H1 (cell line): ENCODE measurements around the gene MRPL17. TPM values are rescaled to one million over a fixed set of nuclear protein-coding genes. Genes with fewer than 3 reads are reported as not detected.
A peak's percentile ranks its signal among the peaks of the same experiment; 100 is the strongest.
"Not testable (repeated sequence)": the region's sequence is repeated elsewhere in the genome, so short reads cannot be mapped to it uniquely, and the experiment has no call there.

ENCODE experiments used
- CTCF ChIA-PET: fragments of 300-600 bp; sonication (Branson Sonifier 250); formaldehyde crosslinking; loops from one replicate; lab custom pipeline; 2021; ENCODE audit not compliant: partially characterized antibody; lab: Charles Lee
- POLR2A ChIA-PET: fragments of 300-600 bp; sonication (Branson Sonifier 250); formaldehyde crosslinking; loops from one replicate; lab custom pipeline; 2021; ENCODE audit warnings: inconsistent platforms; ENCODE audit not compliant: partially characterized antibody; lab: Charles Lee
- DNase-seq, 2 experiments: peaks; one replicate each; pipeline versions ENCODE4 v3.0.0 to v3.0.0-alpha.2; 2010 to 2022; ENCODE audit warnings: low spot score in 2 of 2, low read depth in 1 of 2, mixed read lengths in 1 of 2
- FAIRE-seq: peaks from 2 replicates; lab custom pipeline; 2011; peaks lifted over from hg19 to GRCh38; lab: Jason Lieb, UNC
- H2AFZ ChIP-seq: 2 replicates; pipeline ENCODE4 v1.8.1; 2012; ENCODE audit warnings: low read length, inconsistent platforms
- H2AK5ac ChIP-seq: 2 replicates; pipeline ENCODE4 v1.6.1; 2013; ENCODE audit warnings: low read depth, low read length
- H2BK120ac ChIP-seq: replicated peaks from 2 replicates; pipeline ENCODE3; 2013; ENCODE audit warnings: low read depth, low read length, inconsistent platforms
- H2BK12ac ChIP-seq: 2 replicates; pipeline ENCODE4 v1.6.1; 2013; ENCODE audit warnings: low read depth, low read length
- H2BK15ac ChIP-seq: 2 replicates; pipeline ENCODE4 v1.6.1; 2013; ENCODE audit warnings: low read length
- H2BK20ac ChIP-seq: 2 replicates; pipeline ENCODE4 v1.6.1; 2013; ENCODE audit warnings: low read length
- H2BK5ac ChIP-seq: 2 replicates; pipeline ENCODE4 v1.6.1; 2013; ENCODE audit warnings: low read depth, low read length
- H3K14ac ChIP-seq: 2 replicates; pipeline ENCODE4 v1.6.1; 2013; ENCODE audit warnings: inconsistent platforms; ENCODE audit not compliant: insufficient read length
- H3K18ac ChIP-seq: 2 replicates; pipeline ENCODE4 v1.6.1; 2013; ENCODE audit warnings: low read length; ENCODE audit errors: extremely low read depth
- H3K23ac ChIP-seq: 2 replicates; pipeline ENCODE4 v1.6.1; 2013; ENCODE audit warnings: inconsistent platforms; ENCODE audit not compliant: insufficient read length
- H3K23me2 ChIP-seq: 2 replicates; pipeline ENCODE4 v1.6.1; 2013; ENCODE audit warnings: low read depth, low read length
- H3K27ac ChIP-seq: 2 replicates; pipeline ENCODE4 v1.6.1; 2011; ENCODE audit warnings: low read depth, low read length, inconsistent platforms
- H3K27me3 ChIP-seq, 4 experiments: replicated peaks in 1 of 4; 1 replicate in 1 of 4; 2 replicates in 3 of 4; pipeline versions ENCODE4 v1.6.1 to v1.8.1; 2011 to 2013; ENCODE audit warnings: low read length in 3 of 4, mild to moderate bottlenecking in 3 of 4, inconsistent platforms in 2 of 4, mixed read lengths in 2 of 4, moderate library complexity in 1 of 4; ENCODE audit not compliant: control insufficient read depth in 3 of 4, insufficient read depth in 3 of 4; ENCODE audit errors: extremely low read depth in 1 of 4
- H3K36me3 ChIP-seq, 4 experiments: 2 replicates each; pipeline versions ENCODE4 v1.6.1 to v1.8.1; 2011 to 2013; ENCODE audit warnings: mild to moderate bottlenecking in 4 of 4, low read length in 3 of 4, moderate library complexity in 2 of 4, control low read depth in 1 of 4, inconsistent platforms in 1 of 4; ENCODE audit not compliant: insufficient read depth in 4 of 4, control insufficient read depth in 2 of 4
- H3K4ac ChIP-seq: replicated peaks from 2 replicates; pipeline ENCODE3; 2013; ENCODE audit warnings: low read length, low read depth, mixed read lengths, inconsistent platforms; ENCODE audit not compliant: insufficient read length
- H3K4me1 ChIP-seq, 4 experiments: replicated peaks in 1 of 4; 1 replicate in 1 of 4; 2 replicates in 3 of 4; pipeline versions ENCODE4 v1.6.1 to v1.8.1; 2011 to 2013; ENCODE audit warnings: low read length in 3 of 4, inconsistent platforms in 2 of 4, mixed read lengths in 1 of 4; ENCODE audit not compliant: insufficient read depth in 4 of 4, control insufficient read depth in 3 of 4
- H3K4me2 ChIP-seq, 2 experiments: 2 replicates each; pipeline versions ENCODE4 v1.6.1 to v1.8.1; 2011 to 2013; ENCODE audit warnings: low read depth in 2 of 2, low read length in 2 of 2, control low read depth in 1 of 2, inconsistent platforms in 1 of 2, mild to moderate bottlenecking in 1 of 2; ENCODE audit not compliant: insufficient read depth in 1 of 2
- H3K4me3 ChIP-seq, 4 experiments: fragments of 200-600, 300-600 bp in 1 of 4; sonication (generic), shearing (Covaris generic), sonication (Bioruptor Twin) in 1 of 4; 2 replicates each; pipeline versions ENCODE4 v1.5.1 to v1.8.1; 2011 to 2016; ENCODE audit warnings: low read length in 4 of 4, low read depth in 3 of 4, control low read depth in 2 of 4, inconsistent platforms in 2 of 4, mild to moderate bottlenecking in 2 of 4, mixed read lengths in 1 of 4, moderate library complexity in 1 of 4; ENCODE audit not compliant: insufficient read depth in 2 of 4; ENCODE audit errors: extremely low read depth in 1 of 4
- H3K56ac ChIP-seq: replicated peaks from 2 replicates; pipeline ENCODE3; 2013; ENCODE audit warnings: low read depth, mild to moderate bottlenecking, mixed read lengths, low read length, inconsistent platforms; ENCODE audit not compliant: insufficient read length
- H3K79me1 ChIP-seq: 2 replicates; pipeline ENCODE4 v1.6.1; 2013; ENCODE audit warnings: low read depth, low read length, control low read depth
- H3K79me2 ChIP-seq, 2 experiments: 2 replicates each; pipeline versions ENCODE4 v1.6.1 to v1.8.1; 2012 to 2013; ENCODE audit warnings: low read length in 2 of 2, mild to moderate bottlenecking in 2 of 2, inconsistent platforms in 1 of 2; ENCODE audit not compliant: insufficient read depth in 2 of 2, control insufficient read depth in 1 of 2
- H3K9ac ChIP-seq, 4 experiments: replicated peaks in 1 of 4; 1 replicate in 1 of 4; 2 replicates in 3 of 4; pipeline versions ENCODE4 v1.6.1 to v1.8.1; 2011 to 2013; ENCODE audit warnings: low read depth in 3 of 4, low read length in 3 of 4, control low read depth in 2 of 4, mild to moderate bottlenecking in 2 of 4, moderate library complexity in 2 of 4, inconsistent platforms in 1 of 4; ENCODE audit errors: extremely low read depth in 1 of 4
- H3K9me3 ChIP-seq, 2 experiments: 2 replicates each; pipeline versions ENCODE4 v1.6.1 to v1.8.1; 2012 to 2013; ENCODE audit warnings: mild to moderate bottlenecking in 2 of 2, moderate library complexity in 2 of 2, control low read depth in 1 of 2, inconsistent platforms in 1 of 2, low read depth in 1 of 2, low read length in 1 of 2, mixed read lengths in 1 of 2; ENCODE audit not compliant: insufficient read depth in 2 of 2
- H4K20me1 ChIP-seq, 2 experiments: replicated peaks in 1 of 2; 2 replicates each; pipeline versions ENCODE3 to v1.8.1; 2011 to 2013; ENCODE audit warnings: inconsistent platforms in 2 of 2, low read length in 2 of 2, mild to moderate bottlenecking in 1 of 2; ENCODE audit not compliant: insufficient read depth in 2 of 2, control insufficient read depth in 1 of 2
- H4K5ac ChIP-seq: 2 replicates; pipeline ENCODE4 v1.6.1; 2013; ENCODE audit warnings: low read length, low read depth, mixed read lengths, inconsistent platforms; ENCODE audit not compliant: insufficient read length
- H4K8ac ChIP-seq: 2 replicates; pipeline ENCODE4 v1.8.0; 2013; ENCODE audit warnings: mild to moderate bottlenecking, moderate library complexity, low read length, inconsistent platforms; ENCODE audit not compliant: insufficient read depth; ENCODE audit errors: extremely low read depth
- H4K91ac ChIP-seq: replicated peaks from 2 replicates; pipeline ENCODE3; 2013; ENCODE audit warnings: low read length, mixed read lengths, inconsistent platforms; ENCODE audit not compliant: insufficient read length
- CBX8 ChIP-seq: fragments of 300-800, 300-1000 bp; sonication (generic); IDR thresholded peaks from 2 replicates; pipeline ENCODE4 v1.7.1; 2016; ENCODE audit warnings: low read depth, low read length, borderline replicate concordance
- CEBPB ChIP-seq: IDR thresholded peaks from 2 replicates; pipeline ENCODE4 v1.6.1; 2012; ENCODE audit warnings: low read depth, low read length
- CHD2 ChIP-seq: IDR thresholded peaks from 2 replicates; pipeline ENCODE4 v1.6.1; 2012; ENCODE audit warnings: low read length, improper control_type of control experiment
- HDAC2 ChIP-seq, 2 experiments: fragments of 300-600 bp in 1 of 2; sonication (generic) in 1 of 2; IDR thresholded peaks; 2 replicates each; pipeline ENCODE4 v1.6.1; 2011 to 2012; ENCODE audit warnings: low read depth in 2 of 2, low read length in 2 of 2, mild to moderate bottlenecking in 2 of 2, moderate library complexity in 2 of 2, borderline replicate concordance in 1 of 2, inconsistent platforms in 1 of 2
- JUND ChIP-seq: IDR thresholded peaks from 2 replicates; pipeline ENCODE4 v1.6.1; 2011; ENCODE audit warnings: mild to moderate bottlenecking, improper control_type of control experiment, low read length
- KDM4A ChIP-seq: IDR thresholded peaks from one replicate; pipeline ENCODE4 v1.7.1; 2012; ENCODE audit warnings: low read depth, mild to moderate bottlenecking, moderate library complexity, low read length, inconsistent platforms; ENCODE audit not compliant: severe bottlenecking
- PHF8 ChIP-seq: fragments of 200-600 bp; sonication (generic); conservative IDR thresholded peaks from 2 replicates; pipeline ENCODE4 v1.7.1; 2012; ENCODE audit warnings: low read depth, mild to moderate bottlenecking, inconsistent platforms, low read length, moderate library complexity
- POLR2A ChIP-seq, 2 experiments: IDR thresholded peaks; 1 replicate in 1 of 2; 2 replicates in 1 of 2; pipeline ENCODE4 v1.6.1; 2011; ENCODE audit warnings: low read depth in 2 of 2, low read length in 2 of 2, mild to moderate bottlenecking in 2 of 2; ENCODE audit errors: control extremely low read depth in 1 of 2
- SUZ12 ChIP-seq: fragments of 200-600 bp; sonication (generic); IDR thresholded peaks from 2 replicates; pipeline ENCODE4 v1.6.1; 2012; ENCODE audit warnings: mild to moderate bottlenecking, inconsistent platforms, low read length, moderate library complexity, mixed read lengths
- WGBS, 2 experiments: shearing (Covaris generic) in 1 of 2; methylation state at CpG; one replicate each; pipeline versions ENCODE4 v1.1.6 to v1.1.7; 2013 to 2015; ENCODE audit warnings: low lambda C conversion rate in 2 of 2, mixed read lengths in 2 of 2, inconsistent platforms in 1 of 2, low coverage in 1 of 2, missing lambda C conversion rate in 1 of 2; ENCODE audit not compliant: insufficient replicate concordance in 2 of 2, insufficient coverage in 1 of 2, insufficient read length in 1 of 2; ENCODE audit errors: extremely low coverage in 1 of 2, missing lambda C conversion rate in 1 of 2; 5-methylcytosine and 5-hydroxymethylcytosine counted together
- polyA plus RNA-seq, 7 experiments: library from polyadenylated mRNA; depleted of rRNA in 3 of 7; stranded (reverse) in 5 of 7; unstranded in 2 of 7; fragments of >200 nt in 5 of 7; fragments of 200-250 nt in 2 of 7; gene quantifications; 1 replicate in 5 of 7; 2 replicates in 1 of 7; 4 replicates in 1 of 7; pipeline versions ENCODE4 v1.2.1 to v1.2.3, GENCODE V29; 2011 to 2013; ENCODE audit warnings: missing spikeins in 2 of 7, mixed read lengths in 2 of 7
- total RNA-seq: library from RNA; stranded (reverse); fragmentation: NEBNext Ultra II Directional; extraction: Animal tissue kit (Norgen Biotek cat#: 25700); gene quantifications from 2 replicates; pipeline ENCODE4 v1.2.1, GENCODE V29; 2021
- TF ChIP-seq, protein P1 (sequence below): IDR thresholded peaks from 2 replicates; pipeline ENCODE4 v1.6.1; 2012; ENCODE audit warnings: low read length, inconsistent platforms

The MRPL17 gene
- total and polyA plus RNA-seq, 2 of the 8 experiments (the other 6 are each of a cell fraction or from before 2014, with no cell fraction given): 55.7 to 70.5 TPM

DNA sequence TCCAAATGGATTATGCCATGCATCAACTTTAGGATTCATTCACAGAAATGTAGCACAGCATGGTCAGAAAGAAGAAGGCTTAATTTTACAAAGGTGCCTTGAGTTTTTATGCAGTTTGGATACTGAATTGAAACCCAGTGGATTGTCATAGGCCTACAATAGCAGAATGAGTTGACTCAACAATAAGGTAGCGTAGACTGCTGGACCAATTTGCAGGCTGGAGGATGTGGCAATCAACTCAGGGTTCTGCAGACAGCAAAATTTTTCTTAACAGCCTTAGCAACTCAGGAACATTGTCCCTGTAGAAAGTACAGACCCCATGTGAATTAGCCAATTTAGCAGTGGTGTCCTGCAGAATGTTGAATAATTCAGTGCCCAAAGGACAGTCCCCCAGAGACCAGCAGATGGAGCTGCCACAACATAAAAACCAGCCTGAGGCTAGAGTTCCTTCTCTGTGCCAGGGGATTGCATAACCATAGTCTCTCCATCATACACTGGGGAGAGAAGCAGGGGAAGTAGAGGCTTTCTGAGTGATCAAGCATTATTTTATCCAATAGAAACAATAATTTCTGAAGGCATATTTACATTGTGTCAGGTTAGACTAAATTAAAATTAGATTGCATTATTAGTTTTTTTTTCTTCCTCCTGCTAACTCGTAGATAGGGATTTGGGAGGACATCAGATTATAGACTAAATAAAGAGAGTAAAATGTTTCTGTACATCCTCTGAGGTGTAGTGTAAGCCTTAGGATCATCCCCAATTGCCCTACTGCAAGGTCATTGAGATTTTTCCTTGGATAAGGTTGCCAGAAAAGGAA, 20.3 kb upstream of the MRPL17 start (continued):
- TF ChIP-seq JUND (no peak), CHD2 (no peak), KDM4A (no peak), CEBPB (peak; percentile 99), POLR2A (IDR thresholded peaks at IDR 0.05; ENCODE audit: control extremely low read depth in 1 of 2, low read depth in 2 of 2, low read length in 2 of 2) (no peak), SUZ12 (no peak), HDAC2 (IDR thresholded peaks at IDR 0.05; ENCODE audit: borderline replicate concordance in 1 of 2, low read depth in 2 of 2, low read length in 2 of 2) (no peak), CBX8 (no peak), PHF8 (no peak)
- TF ChIP-seq, protein P1, sequence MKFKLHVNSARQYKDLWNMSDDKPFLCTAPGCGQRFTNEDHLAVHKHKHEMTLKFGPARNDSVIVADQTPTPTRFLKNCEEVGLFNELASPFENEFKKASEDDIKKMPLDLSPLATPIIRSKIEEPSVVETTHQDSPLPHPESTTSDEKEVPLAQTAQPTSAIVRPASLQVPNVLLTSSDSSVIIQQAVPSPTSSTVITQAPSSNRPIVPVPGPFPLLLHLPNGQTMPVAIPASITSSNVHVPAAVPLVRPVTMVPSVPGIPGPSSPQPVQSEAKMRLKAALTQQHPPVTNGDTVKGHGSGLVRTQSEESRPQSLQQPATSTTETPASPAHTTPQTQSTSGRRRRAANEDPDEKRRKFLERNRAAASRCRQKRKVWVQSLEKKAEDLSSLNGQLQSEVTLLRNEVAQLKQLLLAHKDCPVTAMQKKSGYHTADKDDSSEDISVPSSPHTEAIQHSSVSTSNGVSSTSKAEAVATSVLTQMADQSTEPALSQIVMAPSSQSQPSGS: no peak

GRCh38 chr11:6701955-6702354, 18.8 kb upstream of the MRPL17 start:
- H2BK15ac ChIP-seq, H3K18ac ChIP-seq, H2AK5ac ChIP-seq, H4K20me1 ChIP-seq, H4K5ac ChIP-seq, H3K27me3 ChIP-seq, H3K79me1 ChIP-seq, H2BK120ac ChIP-seq, H3K9ac ChIP-seq, H3K14ac ChIP-seq, H2BK5ac ChIP-seq, H3K79me2 ChIP-seq, H3K9me3 ChIP-seq, POLR2A ChIA-PET, H3K56ac ChIP-seq, H4K91ac ChIP-seq, H3K4ac ChIP-seq, DNase-seq, H3K4me3 ChIP-seq, H3K23me2 ChIP-seq, H3K27ac ChIP-seq, H3K23ac ChIP-seq, H3K4me1 ChIP-seq, H3K4me2 ChIP-seq, H2BK20ac ChIP-seq, H2AFZ ChIP-seq, H2BK12ac ChIP-seq, H4K8ac ChIP-seq, H3K36me3 ChIP-seq: not testable (repeated sequence)
- peak; percentile 19 for FAIRE-seq
- 87% methylated on average over 3 of the region's 3 CpGs; no CpG with 5 or more reads in 1 of the 2 experiments for WGBS, 2 experiments
- CTCF ChIA-PET: interaction anchor here (1.0 to 2.4 kb wide), 4 partner anchors 8 to 171 kb away, joined by 3 to 19 read pairs (median 4); no protein-coding TSS in a partner anchor
